ENCODE data around the gene PROB1. TPM values are rescaled to one million over a fixed set of nuclear protein-coding genes. Genes with fewer than 3 reads are reported as not detected.

Gene PROB1
- total and polyA plus RNA-seq, 9 of the 15 experiments (the other 6 are each of a cell fraction or from before 2014, with no cell fraction given), result 0.01 to 1.8 (median 0.47) TPM

DNA sequence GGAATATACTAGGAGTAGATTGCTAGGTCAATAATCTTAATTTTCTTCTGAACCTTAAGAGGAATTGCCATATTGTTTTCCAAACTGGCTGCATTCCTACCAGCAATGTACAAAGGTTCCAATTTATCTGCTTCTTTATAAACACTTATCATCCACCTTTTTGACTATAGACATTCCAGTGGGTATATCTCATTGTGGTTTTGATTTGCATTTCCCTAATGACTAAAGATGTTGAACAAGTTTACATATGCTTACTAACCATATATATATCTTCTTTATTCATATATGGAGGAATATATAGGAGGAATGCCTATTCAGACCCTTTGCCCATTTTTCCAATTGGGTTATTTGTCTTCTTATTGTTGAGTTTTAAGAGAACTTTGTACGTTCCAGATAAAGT lies 36.8 kb upstream of the PROB1 start:
- CTCF ChIA-PET (ENCODE audit: low intra/inter-chr PET ratio), result no interaction called here
- Histone ChIP-seq H2AFZ (ENCODE audit: low read depth, low read length) (no peak overlapping the region), H3K4me3 (no peak overlapping the region), H3K9ac (ENCODE audit: insufficient read depth in 1 of 2, low read depth in 2 of 2, low read length in 2 of 2) (no peak overlapping the region), H3K4me2 (ENCODE audit: insufficient read depth, low read length) (no peak overlapping the region), H3K27me3 (ENCODE audit: control insufficient read depth in 2 of 2, insufficient read depth in 2 of 2, low read length in 2 of 2) (no peaks in the 10 kb centered on the region), H3K4me1 (replicated peaks in 1 of 2; ENCODE audit: control insufficient read depth in 2 of 2, insufficient read depth in 2 of 2, low read length in 2 of 2) (no peaks in the 10 kb centered on the region), H3K9me3 (replicated peaks; ENCODE audit: control insufficient read depth, insufficient read depth, low read depth, low read length) (no peaks in the 10 kb centered on the region), H3K79me2 (ENCODE audit: control insufficient read depth, insufficient read depth, low read length) (no peaks in the 10 kb centered on the region), H4K20me1 (replicated peaks; ENCODE audit: control insufficient read depth, insufficient read depth, low read length) (no peaks in the 10 kb centered on the region), H3K9me1 (ENCODE audit: control insufficient read depth, insufficient read depth, low read length) (no peaks in the 10 kb centered on the region), H3K27ac (ENCODE audit: extremely low read depth, low read depth, low read length) (no peak overlapping the region), H3K36me3 (ENCODE audit: control insufficient read depth, insufficient read depth, low read length) (no peaks in the 10 kb centered on the region)
- ATAC-seq, result no peak
- in situ Hi-C loops (cut with MboI), result no loop called here
- FAIRE-seq, result no peak
- POLR2A ChIA-PET, result no interaction called here
- intact Hi-C loops (cut with micrococcal nuclease), result no loop called here
- DNase-seq (ENCODE audit: extremely low read depth in 1 of 4, low spot score in 3 of 4), result no peak
- BruUV-seq (replicated peaks), result no TSS peak
- WGBS (ENCODE audit: insufficient coverage, low coverage, missing lambda C conversion rate), result 15% methylated on average over 1 of the region's 1 CpG
- TF ChIP-seq TGIF2 (CRISPR knock-in tag; IDR thresholded peaks at IDR 0.05) (no peak), CHCHD3 (CRISPR knock-in tag; IDR thresholded peaks at IDR 0.05) (no peak), GABPB2 (CRISPR knock-in tag; conservative IDR thresholded peaks at IDR 0.05) (no peak), KDM4B (IDR thresholded peaks at IDR 0.05; ENCODE audit: borderline replicate concordance in 2 of 2, low read depth in 1 of 2) (no peak), RFX5 (IDR thresholded peaks at IDR 0.05; ENCODE audit: low read depth, low read length) (no peak), SMAD2 (IDR thresholded peaks at IDR 0.05; ENCODE audit: low read depth, low read length) (no peak), CBX2 (IDR thresholded peaks at IDR 0.05; ENCODE audit: insufficient read depth, low read length, poor library complexity, severe bottlenecking) (no peak), FOXK1 (CRISPR knock-in tag; IDR thresholded peaks at IDR 0.05; ENCODE audit: borderline replicate concordance) (no peak), NBN (IDR thresholded peaks at IDR 0.05; ENCODE audit: low read depth) (no peak), FOXM1 (IDR thresholded peaks at IDR 0.05; ENCODE audit: low read depth) (no peak), FOXM1 (CRISPR knock-in tag; IDR thresholded peaks at IDR 0.05; ENCODE audit: low read depth) (no peak)
- TF ChIP-seq, protein P1, sequence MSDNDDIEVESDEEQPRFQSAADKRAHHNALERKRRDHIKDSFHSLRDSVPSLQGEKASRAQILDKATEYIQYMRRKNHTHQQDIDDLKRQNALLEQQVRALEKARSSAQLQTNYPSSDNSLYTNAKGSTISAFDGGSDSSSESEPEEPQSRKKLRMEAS (CRISPR knock-in tag; IDR thresholded peaks at IDR 0.05), result no peak
- TF ChIP-seq, protein P2, sequence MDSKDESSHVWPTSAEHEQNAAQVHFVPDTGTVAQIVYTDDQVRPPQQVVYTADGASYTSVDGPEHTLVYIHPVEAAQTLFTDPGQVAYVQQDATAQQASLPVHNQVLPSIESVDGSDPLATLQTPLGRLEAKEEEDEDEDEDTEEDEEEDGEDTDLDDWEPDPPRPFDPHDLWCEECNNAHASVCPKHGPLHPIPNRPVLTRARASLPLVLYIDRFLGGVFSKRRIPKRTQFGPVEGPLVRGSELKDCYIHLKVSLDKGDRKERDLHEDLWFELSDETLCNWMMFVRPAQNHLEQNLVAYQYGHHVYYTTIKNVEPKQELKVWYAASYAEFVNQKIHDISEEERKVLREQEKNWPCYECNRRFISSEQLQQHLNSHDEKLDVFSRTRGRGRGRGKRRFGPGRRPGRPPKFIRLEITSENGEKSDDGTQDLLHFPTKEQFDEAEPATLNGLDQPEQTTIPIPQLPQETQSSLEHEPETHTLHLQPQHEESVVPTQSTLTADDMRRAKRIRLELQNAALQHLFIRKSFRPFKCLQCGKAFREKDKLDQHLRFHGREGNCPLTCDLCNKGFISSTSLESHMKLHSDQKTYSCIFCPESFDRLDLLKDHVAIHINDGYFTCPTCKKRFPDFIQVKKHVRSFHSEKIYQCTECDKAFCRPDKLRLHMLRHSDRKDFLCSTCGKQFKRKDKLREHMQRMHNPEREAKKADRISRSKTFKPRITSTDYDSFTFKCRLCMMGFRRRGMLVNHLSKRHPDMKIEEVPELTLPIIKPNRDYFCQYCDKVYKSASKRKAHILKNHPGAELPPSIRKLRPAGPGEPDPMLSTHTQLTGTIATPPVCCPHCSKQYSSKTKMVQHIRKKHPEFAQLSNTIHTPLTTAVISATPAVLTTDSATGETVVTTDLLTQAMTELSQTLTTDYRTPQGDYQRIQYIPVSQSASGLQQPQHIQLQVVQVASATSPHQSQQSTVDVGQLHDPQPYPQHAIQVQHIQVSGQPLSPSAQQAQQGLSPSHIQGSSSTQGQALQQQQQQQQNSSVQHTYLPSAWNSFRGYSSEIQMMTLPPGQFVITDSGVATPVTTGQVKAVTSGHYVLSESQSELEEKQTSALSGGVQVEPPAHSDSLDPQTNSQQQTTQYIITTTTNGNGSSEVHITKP (IDR thresholded peaks at IDR 0.05; ENCODE audit: partially characterized antibody), result no peak
- TF ChIP-seq, protein P3, sequence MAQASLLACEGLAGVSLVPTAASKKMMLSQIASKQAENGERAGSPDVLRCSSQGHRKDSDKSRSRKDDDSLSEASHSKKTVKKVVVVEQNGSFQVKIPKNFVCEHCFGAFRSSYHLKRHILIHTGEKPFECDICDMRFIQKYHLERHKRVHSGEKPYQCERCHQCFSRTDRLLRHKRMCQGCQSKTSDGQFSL (CRISPR knock-in tag; IDR thresholded peaks at IDR 0.05), result no peak
- TF ChIP-seq, protein P3 (tag; IDR thresholded peaks at IDR 0.05), result no peak
- TF ChIP-seq, protein P4, sequence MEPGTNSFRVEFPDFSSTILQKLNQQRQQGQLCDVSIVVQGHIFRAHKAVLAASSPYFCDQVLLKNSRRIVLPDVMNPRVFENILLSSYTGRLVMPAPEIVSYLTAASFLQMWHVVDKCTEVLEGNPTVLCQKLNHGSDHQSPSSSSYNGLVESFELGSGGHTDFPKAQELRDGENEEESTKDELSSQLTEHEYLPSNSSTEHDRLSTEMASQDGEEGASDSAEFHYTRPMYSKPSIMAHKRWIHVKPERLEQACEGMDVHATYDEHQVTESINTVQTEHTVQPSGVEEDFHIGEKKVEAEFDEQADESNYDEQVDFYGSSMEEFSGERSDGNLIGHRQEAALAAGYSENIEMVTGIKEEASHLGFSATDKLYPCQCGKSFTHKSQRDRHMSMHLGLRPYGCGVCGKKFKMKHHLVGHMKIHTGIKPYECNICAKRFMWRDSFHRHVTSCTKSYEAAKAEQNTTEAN (CRISPR knock-in tag; IDR thresholded peaks at IDR 0.05), result no peak
